ENCODE results near the gene SLC11A1. TPM values are rescaled to one million over a fixed set of nuclear protein-coding genes. Genes with fewer than 3 reads are reported as not detected.

SLC11A1 gene
- total RNA-seq, 3 donors from 2014 or later = 0.05 to 0.61 (median 0.05) TPM

DNA sequence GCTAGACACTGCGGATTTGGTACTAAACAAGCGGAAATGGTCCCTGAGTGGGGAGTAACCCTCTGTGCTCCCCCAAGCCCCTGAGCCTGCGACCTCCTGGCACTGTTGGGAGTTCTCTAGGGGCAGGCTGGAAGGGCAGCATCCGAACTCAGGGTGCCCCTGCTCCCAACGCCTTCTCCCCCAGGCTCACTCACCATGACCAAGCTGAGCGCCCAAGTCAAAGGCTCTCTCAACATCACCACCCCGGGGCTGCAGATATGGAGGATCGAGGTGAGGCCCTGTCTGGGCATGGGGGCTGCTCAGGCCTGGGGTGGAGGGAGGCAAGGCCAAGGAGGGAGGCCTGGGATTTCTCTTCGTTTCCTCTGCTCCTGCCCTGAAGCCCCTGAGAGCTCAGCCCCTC lies 41.5 kb downstream of the SLC11A1 start:
- ATAC-seq (no peak), DNase-seq (no peak)
- Mint-ChIP-seq H3K4me1 (ENCODE audit: low read depth) (no peaks in the 10 kb centered on the region), H3K9me3 (no peaks in the 10 kb centered on the region), H3K4me3 (no peak overlapping the region), H3K27me3 (ENCODE audit: low read depth) (no peaks in the 10 kb centered on the region), H3K36me3 (ENCODE audit: insufficient read depth) (no peaks in the 10 kb centered on the region)

DNA sequence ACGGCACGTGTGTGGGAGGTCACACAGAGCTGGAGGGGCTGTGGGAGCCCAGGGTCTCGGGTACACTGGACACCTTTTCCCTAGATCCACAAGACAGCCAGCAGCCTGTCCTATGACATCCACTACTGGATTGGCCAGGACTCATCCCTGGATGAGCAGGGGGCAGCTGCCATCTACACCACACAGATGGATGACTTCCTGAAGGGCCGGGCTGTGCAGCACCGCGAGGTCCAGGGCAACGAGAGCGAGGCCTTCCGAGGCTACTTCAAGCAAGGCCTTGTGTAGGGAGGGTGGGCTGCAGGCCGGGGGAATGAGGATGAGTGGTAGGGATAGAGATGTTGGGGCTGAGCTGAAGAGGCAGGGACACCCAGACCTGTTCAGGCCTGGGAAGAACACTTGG lies 43.5 kb downstream of the SLC11A1 start:
- no peaks in the 10 kb centered on the region for H3K4me1 Mint-ChIP-seq (ENCODE audit: low read depth)
- no peaks in the 10 kb centered on the region for H3K27me3 Mint-ChIP-seq (ENCODE audit: low read depth)
- H3K4me3 Mint-ChIP-seq = no peak overlapping the region
- H3K36me3 Mint-ChIP-seq (ENCODE audit: insufficient read depth) = no peaks in the 10 kb centered on the region
- no peaks in the 10 kb centered on the region for H3K9me3 Mint-ChIP-seq
- no peak for DNase-seq
- ATAC-seq = no peak

DNA sequence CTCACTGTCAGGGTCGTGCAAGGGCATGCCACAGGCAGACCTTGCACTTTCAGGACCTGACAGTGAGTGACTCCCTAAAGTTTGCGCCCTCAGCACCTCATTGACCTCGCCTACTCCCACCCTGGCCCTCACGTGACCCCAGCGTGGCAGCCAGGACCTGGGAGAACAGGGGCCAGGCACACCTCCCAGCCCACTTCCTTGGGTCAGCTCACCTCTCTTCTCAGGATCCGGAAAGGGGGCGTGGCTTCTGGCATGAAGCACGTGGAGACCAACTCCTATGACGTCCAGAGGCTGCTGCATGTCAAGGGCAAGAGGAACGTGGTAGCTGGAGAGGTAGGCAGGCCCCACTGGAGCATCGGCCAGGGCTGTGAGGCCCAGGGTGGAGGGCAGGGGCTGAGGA lies 45.7 kb downstream of the SLC11A1 start:
- Mint-ChIP-seq H3K9me3 (no peaks in the 10 kb centered on the region), H3K27me3 (ENCODE audit: low read depth) (no peaks in the 10 kb centered on the region), H3K36me3 (ENCODE audit: insufficient read depth) (no peaks in the 10 kb centered on the region), H3K4me1 (ENCODE audit: low read depth) (no peaks in the 10 kb centered on the region), H3K4me3 (no peak overlapping the region)
- DNase-seq = no peak
- no peak for ATAC-seq

DNA sequence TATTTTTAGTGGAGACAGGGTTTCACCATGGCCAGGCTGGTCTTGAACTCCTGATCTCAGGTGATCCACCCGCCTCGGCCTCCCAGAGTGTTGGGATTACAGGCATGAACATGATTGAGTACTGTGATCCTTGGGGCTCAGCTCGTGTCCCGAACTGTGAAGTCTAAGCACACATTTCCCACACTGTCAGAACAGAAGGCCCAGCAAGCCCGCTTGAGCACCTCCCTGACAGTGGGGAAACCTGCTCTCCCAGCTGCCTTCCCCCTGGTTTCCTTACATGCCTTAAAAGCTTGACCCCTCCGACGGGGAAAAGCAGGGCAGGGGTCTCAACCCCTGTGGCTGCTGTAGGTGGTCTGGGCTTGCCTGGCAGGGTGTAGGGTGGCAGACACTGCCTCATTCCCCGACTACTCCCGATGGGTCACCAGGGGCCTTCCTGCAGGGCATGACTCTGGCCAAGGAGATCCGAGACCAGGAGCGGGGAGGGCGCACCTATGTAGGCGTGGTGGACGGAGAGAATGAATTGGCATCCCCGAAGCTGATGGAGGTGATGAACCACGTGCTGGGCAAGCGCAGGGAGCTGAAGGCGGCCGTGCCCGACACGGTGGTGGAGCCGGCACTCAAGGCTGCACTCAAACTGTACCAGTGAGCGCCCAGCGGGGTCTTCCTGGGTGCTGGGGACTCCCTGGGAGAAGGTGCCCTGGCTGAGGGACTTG lies 46.9 kb downstream of the SLC11A1 start:
- Mint-ChIP-seq H3K27me3 (ENCODE audit: low read depth) (no peaks in the 10 kb centered on the region), H3K9me3 (no peaks in the 10 kb centered on the region), H3K4me1 (ENCODE audit: low read depth) (no peaks in the 10 kb centered on the region), H3K36me3 (ENCODE audit: insufficient read depth) (no peaks in the 10 kb centered on the region), H3K4me3 (no peak overlapping the region)
- DNase-seq (no peak), ATAC-seq (no peak)

DNA sequence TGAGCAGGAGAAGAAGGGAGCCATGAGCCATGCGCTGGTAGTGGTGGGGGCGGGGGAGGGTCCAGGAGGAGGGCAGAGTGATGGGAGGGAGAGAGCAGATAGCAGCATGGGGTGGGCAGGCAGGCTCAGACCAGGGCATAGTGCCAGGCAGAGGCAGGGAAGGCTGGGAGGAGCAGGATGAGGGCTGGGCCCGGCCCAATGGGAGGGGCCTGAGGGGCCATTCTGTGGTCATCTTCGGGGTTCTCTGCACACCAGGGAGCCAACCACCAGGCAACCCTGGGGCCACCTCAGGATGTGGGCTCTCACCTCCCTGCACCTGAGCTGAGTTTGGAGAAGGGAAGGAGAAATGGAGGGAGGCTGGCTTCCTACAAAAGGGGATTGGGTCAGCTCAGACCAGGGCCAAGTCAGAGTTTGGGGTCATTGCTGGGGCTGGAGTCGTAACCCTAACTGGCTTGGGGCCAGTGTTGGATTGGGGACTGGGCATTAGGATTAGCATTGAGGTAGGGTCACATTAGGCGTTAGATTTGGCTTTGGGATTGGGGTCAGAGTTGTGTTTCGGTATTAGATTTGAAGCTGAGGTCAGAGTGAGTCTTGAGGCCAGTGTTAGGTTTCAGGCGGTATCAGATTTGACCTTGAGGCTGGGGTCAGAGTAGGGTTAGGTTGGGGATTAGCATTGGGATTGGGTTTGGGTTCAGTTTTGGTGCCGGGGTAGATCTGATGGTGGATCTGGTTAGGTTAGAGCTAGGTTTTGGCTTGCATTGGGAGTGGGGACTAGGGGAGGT lies 48.0 kb downstream of the SLC11A1 start:
- no peaks in the 10 kb centered on the region for H3K36me3 Mint-ChIP-seq (ENCODE audit: insufficient read depth)
- ATAC-seq = no peak
- H3K27me3 Mint-ChIP-seq (ENCODE audit: low read depth) = no peaks in the 10 kb centered on the region
- no peaks in the 10 kb centered on the region for H3K9me3 Mint-ChIP-seq
- no peak for DNase-seq
- no peaks in the 10 kb centered on the region for H3K4me1 Mint-ChIP-seq (ENCODE audit: low read depth)
- H3K4me3 Mint-ChIP-seq = no peak overlapping the region

DNA sequence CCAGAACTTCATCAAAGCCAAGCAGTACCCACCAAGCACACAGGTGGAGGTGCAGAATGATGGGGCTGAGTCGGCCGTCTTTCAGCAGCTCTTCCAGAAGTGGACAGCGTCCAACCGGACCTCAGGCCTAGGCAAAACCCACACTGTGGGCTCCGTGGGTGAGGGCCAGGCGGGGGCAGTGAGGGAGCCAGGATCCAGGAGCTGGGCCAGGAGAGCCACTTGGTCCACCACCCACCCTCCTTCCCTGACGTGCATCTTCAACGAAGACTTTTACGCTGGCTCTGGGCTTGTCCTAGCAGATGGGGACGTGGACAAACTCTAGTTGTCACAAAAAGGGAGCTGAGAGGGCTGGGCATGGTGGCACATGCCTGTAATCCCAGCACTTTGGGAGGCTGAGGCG lies 48.6 kb downstream of the SLC11A1 start:
- ATAC-seq (no peak), DNase-seq (no peak)
- H3K27me3 Mint-ChIP-seq (ENCODE audit: low read depth) = no peaks in the 10 kb centered on the region
- H3K9me3 Mint-ChIP-seq = no peaks in the 10 kb centered on the region
- H3K4me3 Mint-ChIP-seq = no peak overlapping the region
- H3K4me1 Mint-ChIP-seq (ENCODE audit: low read depth) = no peaks in the 10 kb centered on the region
- no peaks in the 10 kb centered on the region for H3K36me3 Mint-ChIP-seq (ENCODE audit: insufficient read depth)

DNA sequence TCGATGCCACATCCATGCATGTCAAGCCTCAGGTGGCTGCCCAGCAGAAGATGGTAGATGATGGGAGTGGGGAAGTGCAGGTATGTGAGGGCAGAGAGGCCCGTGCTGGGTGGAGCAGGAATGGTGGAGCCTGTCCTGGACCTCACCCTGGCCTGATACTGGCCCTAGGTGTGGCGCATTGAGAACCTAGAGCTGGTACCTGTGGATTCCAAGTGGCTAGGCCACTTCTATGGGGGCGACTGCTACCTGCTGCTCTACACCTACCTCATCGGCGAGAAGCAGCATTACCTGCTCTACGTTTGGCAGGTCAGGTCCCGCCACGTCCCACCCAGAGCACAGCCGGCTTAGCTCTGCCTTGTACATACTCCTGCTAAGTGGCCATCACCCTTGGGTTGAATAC lies 49.8 kb downstream of the SLC11A1 start:
- H3K27me3 Mint-ChIP-seq (ENCODE audit: low read depth) = no peaks in the 10 kb centered on the region

DNA sequence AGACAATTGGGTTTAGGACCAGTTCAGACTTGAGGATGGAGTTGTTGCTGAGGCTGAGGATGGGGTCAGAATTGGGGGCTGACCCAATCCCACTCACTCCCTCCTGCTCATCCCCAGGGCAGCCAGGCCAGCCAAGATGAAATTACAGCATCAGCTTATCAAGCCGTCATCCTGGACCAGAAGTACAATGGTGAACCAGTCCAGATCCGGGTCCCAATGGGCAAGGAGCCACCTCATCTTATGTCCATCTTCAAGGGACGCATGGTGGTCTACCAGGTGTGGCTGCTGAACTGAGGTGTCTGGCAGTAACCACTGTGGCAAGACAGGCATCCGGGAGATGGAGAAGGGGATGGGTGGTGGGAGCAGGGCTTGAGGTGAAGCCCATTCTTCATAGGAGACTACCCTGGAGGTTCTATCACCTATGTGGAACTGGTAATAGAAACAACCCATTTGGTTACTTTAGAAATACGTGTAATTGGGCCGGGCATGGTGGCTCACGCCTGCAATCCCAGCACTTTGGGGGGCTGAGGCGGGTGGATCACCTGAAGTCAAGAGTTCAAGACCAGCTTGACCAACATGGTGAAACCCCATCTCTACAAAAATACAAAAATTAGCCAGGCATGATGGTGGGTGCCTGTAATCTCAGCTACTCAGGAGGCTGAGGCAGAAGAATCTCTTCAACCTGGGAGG lies 50.7 kb downstream of the SLC11A1 start:
- Mint-ChIP-seq H3K27me3 (ENCODE audit: low read depth) (no peaks in the 10 kb centered on the region), H3K4me3 (no peak overlapping the region), H3K4me1 (ENCODE audit: low read depth) (no peaks in the 10 kb centered on the region), H3K36me3 (ENCODE audit: insufficient read depth) (no peaks in the 10 kb centered on the region), H3K9me3 (no peaks in the 10 kb centered on the region)
- ATAC-seq = no peak
- no peak for DNase-seq

More for the DNA sequence above, 49.8 kb downstream of the SLC11A1 start:
- DNase-seq (no peak), ATAC-seq (no peak)
- Mint-ChIP-seq H3K4me1 (ENCODE audit: low read depth) (no peaks in the 10 kb centered on the region), H3K9me3 (no peaks in the 10 kb centered on the region), H3K4me3 (no peak overlapping the region), H3K36me3 (ENCODE audit: insufficient read depth) (no peaks in the 10 kb centered on the region)

DNA sequence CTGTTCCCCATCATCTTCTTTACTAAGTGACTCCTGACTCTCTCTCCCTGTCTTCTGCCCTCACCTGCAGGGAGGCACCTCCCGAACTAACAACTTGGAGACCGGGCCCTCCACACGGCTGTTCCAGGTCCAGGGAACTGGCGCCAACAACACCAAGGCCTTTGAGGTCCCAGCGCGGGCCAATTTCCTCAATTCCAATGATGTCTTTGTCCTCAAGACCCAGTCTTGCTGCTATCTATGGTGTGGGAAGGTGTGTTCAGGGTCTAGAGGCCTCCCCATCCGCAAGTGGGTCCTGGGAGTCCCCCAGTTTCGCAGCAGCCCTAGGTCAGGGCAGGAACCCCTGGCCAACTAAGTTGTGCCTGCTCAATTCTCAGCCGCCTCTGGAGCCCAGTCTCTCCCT lies 52.4 kb downstream of the SLC11A1 start:
- Mint-ChIP-seq H3K9me3 (no peaks in the 10 kb centered on the region), H3K4me1 (ENCODE audit: low read depth) (no peaks in the 10 kb centered on the region), H3K27me3 (ENCODE audit: low read depth) (no peaks in the 10 kb centered on the region), H3K36me3 (ENCODE audit: insufficient read depth) (no peaks in the 10 kb centered on the region), H3K4me3 (no peak overlapping the region)
- ATAC-seq = no peak
- no peak for DNase-seq

DNA sequence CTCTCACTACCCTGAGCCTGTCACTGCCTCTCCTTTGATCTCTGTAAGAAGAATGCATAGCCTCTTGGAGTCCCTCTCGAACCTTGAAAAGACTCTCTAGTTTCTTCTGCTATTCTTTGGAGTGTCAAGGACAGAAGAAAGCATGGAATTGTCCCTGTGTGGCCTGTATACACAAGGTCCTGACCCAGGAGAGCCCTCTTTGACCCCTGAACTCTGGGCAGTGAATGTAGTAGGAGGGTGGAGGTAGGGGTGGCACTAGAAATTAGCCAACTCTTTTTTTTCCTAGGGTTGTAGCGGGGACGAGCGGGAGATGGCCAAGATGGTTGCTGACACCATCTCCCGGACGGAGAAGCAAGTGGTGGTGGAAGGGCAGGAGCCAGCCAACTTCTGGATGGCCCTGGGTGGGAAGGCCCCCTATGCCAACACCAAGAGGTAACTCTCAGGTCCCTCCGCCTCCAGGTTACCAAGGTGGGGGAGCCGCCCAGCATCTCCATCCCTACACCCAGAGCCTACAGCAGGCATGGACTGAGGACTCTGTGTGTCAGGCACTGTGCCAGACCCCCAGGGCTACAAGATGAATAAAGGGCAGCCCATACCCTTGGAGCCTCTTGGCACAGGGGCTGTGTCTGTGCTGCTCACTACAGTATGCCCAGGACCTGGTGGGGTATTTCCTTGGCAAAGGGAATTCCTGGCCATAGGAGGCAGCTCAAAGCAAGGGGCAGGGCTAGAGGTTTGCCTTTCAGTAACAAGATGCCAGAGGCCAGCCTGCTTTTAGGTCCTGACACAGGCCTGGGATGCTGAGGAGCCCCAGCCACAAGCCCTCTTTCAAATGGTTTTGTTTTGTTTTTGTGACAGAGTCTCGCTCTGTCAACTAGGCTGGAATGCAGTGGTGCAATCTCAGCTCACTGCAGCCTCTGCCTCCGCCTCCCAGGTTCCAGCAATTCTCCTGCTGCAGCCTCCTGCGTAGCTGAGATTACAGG lies 53.2 kb downstream of the SLC11A1 start:
- ATAC-seq = no peak
- H3K4me3 Mint-ChIP-seq = no peak overlapping the region
- H3K9me3 Mint-ChIP-seq = no peaks in the 10 kb centered on the region
- DNase-seq = no peak
- H3K27me3 Mint-ChIP-seq (ENCODE audit: low read depth) = no peaks in the 10 kb centered on the region
- H3K36me3 Mint-ChIP-seq (ENCODE audit: insufficient read depth) = no peaks in the 10 kb centered on the region
- H3K4me1 Mint-ChIP-seq (ENCODE audit: low read depth) = no peaks in the 10 kb centered on the region

DNA sequence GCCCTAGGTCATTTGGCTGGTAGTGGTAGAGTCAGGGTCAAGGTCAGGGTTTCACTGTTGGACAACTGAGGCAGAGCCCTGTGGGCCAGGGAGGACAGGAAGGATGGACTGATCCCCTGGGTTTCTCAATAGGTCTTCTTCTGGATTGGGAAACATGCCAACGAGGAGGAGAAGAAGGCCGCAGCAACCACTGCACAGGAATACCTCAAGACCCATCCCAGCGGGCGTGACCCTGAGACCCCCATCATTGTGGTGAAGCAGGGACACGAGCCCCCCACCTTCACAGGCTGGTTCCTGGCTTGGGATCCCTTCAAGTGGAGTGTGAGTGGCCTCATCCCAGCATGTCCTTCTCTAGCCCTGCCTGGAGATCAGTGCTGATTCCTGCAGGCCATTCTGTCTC lies 54.9 kb downstream of the SLC11A1 start:
- Mint-ChIP-seq H3K27me3 (ENCODE audit: low read depth) (no peaks in the 10 kb centered on the region), H3K4me3 (no peak overlapping the region), H3K9me3 (no peaks in the 10 kb centered on the region), H3K36me3 (ENCODE audit: insufficient read depth) (no peaks in the 10 kb centered on the region), H3K4me1 (ENCODE audit: low read depth) (no peaks in the 10 kb centered on the region)
- ATAC-seq (no peak), DNase-seq (no peak)

DNA sequence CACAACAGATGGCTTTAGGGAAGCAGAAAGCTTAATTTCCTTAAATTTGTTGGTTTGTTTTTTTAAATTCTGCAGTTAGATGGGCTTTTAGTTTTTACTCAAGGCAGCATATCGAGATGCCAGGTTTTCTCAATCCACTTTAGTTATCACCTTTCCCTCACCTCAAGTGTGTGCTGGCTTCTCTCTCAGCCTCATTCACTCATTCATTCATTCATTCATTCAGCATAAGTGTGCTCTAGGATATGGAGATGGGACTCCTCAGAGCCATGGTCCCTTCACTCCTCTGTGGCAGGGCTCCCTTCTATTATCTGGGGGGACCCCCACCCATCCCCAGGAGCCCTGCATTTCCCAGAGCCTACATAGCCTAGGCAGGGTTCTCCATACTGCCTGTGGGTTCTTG lies 55.9 kb downstream of the SLC11A1 start:
- Mint-ChIP-seq H3K4me3 (no peak overlapping the region), H3K4me1 (ENCODE audit: low read depth) (no peaks in the 10 kb centered on the region), H3K27me3 (ENCODE audit: low read depth) (no peaks in the 10 kb centered on the region), H3K36me3 (ENCODE audit: insufficient read depth) (no peaks in the 10 kb centered on the region), H3K9me3 (no peaks in the 10 kb centered on the region)
- ATAC-seq (no peak), DNase-seq (no peak)

DNA sequence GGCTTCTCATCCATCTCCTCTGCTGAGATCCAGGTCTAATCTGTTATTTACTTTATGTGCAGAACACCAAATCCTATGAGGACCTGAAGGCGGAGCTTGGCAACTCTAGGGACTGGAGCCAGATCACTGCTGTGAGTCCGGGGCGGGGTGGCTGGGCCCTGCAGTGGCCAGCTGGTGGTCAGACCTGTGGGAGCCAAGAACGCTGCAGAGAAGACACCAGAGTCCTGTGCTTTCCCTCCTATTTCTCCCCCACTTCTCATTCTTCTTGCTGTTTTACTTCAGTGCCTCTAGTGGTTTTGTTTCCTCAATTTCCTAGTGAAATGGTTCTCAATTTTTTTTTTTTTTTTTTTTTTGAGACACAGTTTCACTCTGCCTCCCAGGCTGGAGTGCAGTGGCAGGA lies 56.5 kb downstream of the SLC11A1 start:
- Mint-ChIP-seq H3K9me3 (no peaks in the 10 kb centered on the region), H3K36me3 (ENCODE audit: insufficient read depth) (no peaks in the 10 kb centered on the region), H3K27me3 (ENCODE audit: low read depth) (no peaks in the 10 kb centered on the region), H3K4me3 (no peak overlapping the region), H3K4me1 (ENCODE audit: low read depth) (no peaks in the 10 kb centered on the region)
- no peak for ATAC-seq
- no peak for DNase-seq
